Large intestine (tissue), 3 donors: ENCODE data around the gene PTPN13. TPM values are rescaled to one million over a fixed set of nuclear protein-coding genes. Genes with fewer than 3 reads are reported as not detected.

Experiments used
- DNase-seq, 2 donors: peaks; one replicate each; pipeline versions ENCODE4 v3.0.0 to v3.0.0-alpha.2; 2013
- H3K27ac ChIP-seq: one replicate; pipeline ENCODE4 v1.5.1; 2013; ENCODE audit warnings: low read length
- H3K27me3 ChIP-seq: 2 replicates; pipeline ENCODE4 v1.6.1; 2013; ENCODE audit warnings: low read length; ENCODE audit not compliant: control insufficient read depth, insufficient read depth
- H3K36me3 ChIP-seq: 2 replicates; pipeline ENCODE4 v1.6.1; 2013; ENCODE audit warnings: low read length; ENCODE audit not compliant: control insufficient read depth, insufficient read depth
- H3K4me1 ChIP-seq: one replicate; pipeline ENCODE4 v1.6.1; 2013; ENCODE audit warnings: low read length; ENCODE audit not compliant: control insufficient read depth, insufficient read depth
- H3K4me3 ChIP-seq: one replicate; pipeline ENCODE4 v1.5.1; 2013; ENCODE audit warnings: low read length
- H3K9me3 ChIP-seq: one replicate; pipeline ENCODE4 v1.6.1; 2013; ENCODE audit warnings: mild to moderate bottlenecking, low read depth, low read length, moderate library complexity; ENCODE audit not compliant: control insufficient read depth
- WGBS: methylation state at CpG from one replicate; pipeline ENCODE4 v1.1.5; 2013; ENCODE audit warnings: low lambda C conversion rate; ENCODE audit not compliant: insufficient coverage; 5-methylcytosine and 5-hydroxymethylcytosine counted together
- polyA plus RNA-seq: library from polyadenylated mRNA; unstranded; fragments of 120-200 nt; gene quantifications from one replicate; pipeline ENCODE4 v1.2.1, GENCODE V29; 2013

PTPN13 gene
- polyA plus RNA-seq, 1 donor, result 6.1 TPM

DNA sequence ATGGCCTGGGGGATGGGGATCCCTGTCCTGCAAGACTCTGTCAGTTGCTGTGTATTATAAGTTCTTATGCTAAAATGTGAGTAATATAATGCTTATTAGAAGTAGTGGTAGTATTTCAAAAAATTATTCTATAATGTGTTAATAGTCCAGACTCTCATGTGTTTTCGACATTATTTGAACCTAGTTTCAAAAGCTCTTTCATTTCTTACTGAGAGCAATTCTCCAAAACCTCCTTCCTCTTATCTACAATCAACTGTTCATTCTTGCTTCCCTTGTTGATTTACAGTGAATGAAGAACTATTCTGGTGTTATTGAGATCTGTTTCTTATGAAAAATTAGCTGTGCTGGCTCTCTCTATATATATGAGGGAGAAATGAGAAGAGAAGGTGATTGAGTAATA, 32.9 kb upstream of the PTPN13 start:
- Histone ChIP-seq H3K4me3 (no peak overlapping the region), H3K27ac (no peak overlapping the region), H3K4me1 (peaks cover 18% of the 10 kb centered on the region), H3K9me3 (no peaks in the 10 kb centered on the region), H3K27me3 (no peaks in the 10 kb centered on the region), H3K36me3 (no peaks in the 10 kb centered on the region)
- no peak for DNase-seq
- WGBS, result 100% methylated on average over 1 of the region's 1 CpG

DNA sequence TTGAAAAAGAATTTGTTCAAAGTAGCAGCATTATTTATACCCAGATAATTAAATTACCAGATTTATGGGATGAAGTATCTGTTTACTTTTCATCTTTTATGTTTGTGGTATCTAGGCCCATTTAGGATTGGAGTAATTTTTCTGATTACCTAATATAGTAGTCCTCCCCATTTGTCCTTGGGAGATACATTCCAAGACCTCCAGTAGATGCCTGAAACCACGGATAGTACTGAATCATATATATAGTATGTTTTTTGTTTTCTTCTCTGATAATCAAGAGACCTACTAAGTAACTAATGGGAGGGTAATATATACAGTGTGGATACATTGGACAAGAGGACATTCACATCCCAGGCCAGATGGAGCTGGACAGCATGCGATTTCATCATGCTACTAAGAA, 30.7 kb upstream of the PTPN13 start:
- Histone ChIP-seq H3K4me1 (peaks cover 18% of the 10 kb centered on the region), H3K9me3 (no peaks in the 10 kb centered on the region), H3K27ac (no peak overlapping the region), H3K4me3 (no peak overlapping the region), H3K27me3 (no peaks in the 10 kb centered on the region), H3K36me3 (no peaks in the 10 kb centered on the region)
- WGBS, result 100% methylated on average over 1 of the region's 2 CpGs
- no peak for DNase-seq

DNA sequence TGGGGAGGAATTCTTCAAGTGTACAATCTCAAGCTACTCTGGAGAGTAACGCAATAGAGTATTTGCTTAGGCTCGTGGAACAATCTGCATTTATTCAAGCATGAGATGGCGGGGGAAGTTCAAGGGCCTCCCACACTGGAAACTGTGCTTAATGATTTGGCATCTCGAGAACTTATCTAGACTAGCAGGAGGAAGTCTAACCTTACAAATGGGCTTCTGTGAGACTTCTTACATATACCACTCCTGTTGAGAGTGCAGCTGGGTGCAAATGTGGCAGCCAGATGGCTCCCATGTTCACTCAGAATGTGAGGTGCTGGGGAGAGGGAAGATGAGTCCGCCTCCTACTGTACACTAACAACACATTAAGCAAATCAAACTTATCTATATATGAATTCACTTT, 29.3 kb upstream of the PTPN13 start:
- Histone ChIP-seq H3K4me3 (no peak overlapping the region), H3K27me3 (no peaks in the 10 kb centered on the region), H3K27ac (no peak overlapping the region), H3K4me1 (peaks cover 15% of the 10 kb centered on the region), H3K36me3 (no peaks in the 10 kb centered on the region), H3K9me3 (no peaks in the 10 kb centered on the region)
- WGBS, result no CpG with 5 or more reads among the region's 5 CpGs
- DNase-seq, result no peak

DNA sequence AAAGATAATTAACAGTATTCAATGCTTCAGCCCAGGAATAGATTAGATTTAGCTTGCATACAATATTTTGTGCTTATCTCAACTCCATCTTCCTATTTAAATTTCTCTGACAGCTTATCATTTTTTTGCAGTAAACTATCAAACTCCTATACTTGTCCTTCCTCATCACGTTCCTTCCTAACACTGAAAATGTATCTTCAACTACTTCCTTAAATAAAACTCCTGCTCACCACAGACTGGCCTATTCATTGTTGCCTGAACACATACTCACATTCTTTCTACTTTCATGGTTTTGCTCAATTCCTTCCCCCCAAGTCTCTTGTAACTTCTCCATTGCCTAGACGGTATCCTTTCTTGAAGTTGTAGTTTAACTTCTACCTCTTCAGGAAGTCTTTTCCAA, 28.5 kb upstream of the PTPN13 start:
- Histone ChIP-seq H3K4me3 (no peak overlapping the region), H3K4me1 (peaks cover 10% of the 10 kb centered on the region), H3K27me3 (no peaks in the 10 kb centered on the region), H3K27ac (no peak overlapping the region), H3K9me3 (no peaks in the 10 kb centered on the region), H3K36me3 (no peaks in the 10 kb centered on the region)
- WGBS, result 90% methylated on average over 2 of the region's 2 CpGs
- DNase-seq, result no peak

DNA sequence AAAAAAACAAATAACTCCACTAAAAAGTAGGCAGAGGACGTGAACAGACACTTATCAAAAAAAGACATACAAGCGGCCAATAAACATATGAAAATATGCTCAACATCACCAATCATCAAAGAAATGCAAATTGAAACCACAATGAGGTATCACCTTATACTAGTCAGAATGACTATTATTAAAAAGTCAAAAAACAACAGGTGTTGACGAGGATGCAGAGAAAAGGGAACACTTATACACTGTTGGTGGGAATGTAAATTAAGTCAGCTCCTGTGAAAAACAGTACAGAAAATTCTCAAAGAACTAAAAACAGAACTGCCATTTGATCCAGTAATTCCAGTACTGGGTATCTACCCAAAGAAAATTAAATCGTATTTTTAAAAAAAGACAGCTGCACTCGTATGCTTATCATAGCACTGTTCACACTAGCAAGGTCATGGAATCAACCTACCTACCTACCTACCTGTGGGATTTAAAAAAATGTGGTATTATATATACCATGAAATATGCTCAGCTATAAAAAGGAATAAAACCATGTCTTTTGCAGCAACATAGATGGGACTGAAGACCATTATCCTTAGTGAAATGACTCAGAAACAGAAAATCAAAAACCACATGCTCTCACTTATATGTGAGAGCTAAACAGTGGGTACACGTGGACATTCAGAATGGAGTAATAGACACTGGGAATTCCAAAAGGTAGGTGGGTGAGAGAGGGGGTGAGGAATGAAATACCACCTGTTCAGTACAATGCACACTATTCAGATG, 24.8 kb upstream of the PTPN13 start:
- Histone ChIP-seq H3K36me3 (no peaks in the 10 kb centered on the region), H3K27me3 (no peaks in the 10 kb centered on the region), H3K4me1 (no peaks in the 10 kb centered on the region), H3K27ac (no peak overlapping the region), H3K9me3 (no peaks in the 10 kb centered on the region), H3K4me3 (no peak overlapping the region)
- 0% methylated on average over 1 of the region's 6 CpGs for WGBS
- DNase-seq, result no peak

DNA sequence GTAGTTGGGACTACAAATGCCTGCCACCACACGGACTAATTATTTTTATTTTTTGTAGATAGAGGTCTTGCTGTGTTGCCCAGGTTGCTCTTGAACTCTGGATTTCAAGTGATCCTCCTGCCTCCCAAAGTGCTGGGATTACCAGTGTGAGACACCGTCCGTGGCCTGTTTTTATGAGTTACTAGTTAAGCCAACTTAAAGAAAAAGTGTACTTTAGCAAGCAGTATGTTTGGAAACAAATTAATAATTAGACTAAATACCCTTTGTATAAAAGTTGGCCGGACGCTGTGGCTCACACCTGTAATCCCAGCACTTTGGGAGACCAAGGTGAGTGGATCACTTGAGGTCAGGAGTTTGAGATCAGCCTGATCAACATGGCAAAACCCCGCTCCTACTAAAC, 14.2 kb upstream of the PTPN13 start:
- no peak overlapping the region for H3K4me3 ChIP-seq
- H3K27me3 ChIP-seq, result no peaks in the 10 kb centered on the region
- no peaks in the 10 kb centered on the region for H3K36me3 ChIP-seq
- H3K4me1 ChIP-seq, result peaks cover 12% of the 10 kb centered on the region
- no peak for DNase-seq
- H3K27ac ChIP-seq, result no peak overlapping the region
- no peaks in the 10 kb centered on the region for H3K9me3 ChIP-seq
- no CpG with 5 or more reads among the region's 6 CpGs for WGBS

DNA sequence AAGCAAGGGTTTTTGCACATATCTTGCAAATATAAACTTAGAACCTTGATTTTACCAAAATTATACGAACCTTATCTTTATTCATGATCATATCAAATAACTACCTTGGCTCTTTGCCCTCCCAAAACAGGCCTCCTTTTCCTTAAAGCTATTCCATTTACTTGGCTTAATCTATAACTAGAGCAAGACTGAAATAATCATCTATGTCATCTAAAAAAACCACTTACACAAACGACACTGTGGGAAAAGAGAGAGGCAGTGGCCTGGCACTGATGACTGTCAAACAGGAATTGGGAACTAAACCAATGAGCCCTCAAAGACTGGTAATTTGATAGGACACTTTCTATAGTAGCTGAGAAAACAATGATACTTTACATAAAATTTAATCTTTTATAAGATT, 11.7 kb upstream of the PTPN13 start:
- no peak for DNase-seq
- H3K9me3 ChIP-seq, result no peaks in the 10 kb centered on the region
- 8% methylated on average over 1 of the region's 2 CpGs for WGBS

DNA sequence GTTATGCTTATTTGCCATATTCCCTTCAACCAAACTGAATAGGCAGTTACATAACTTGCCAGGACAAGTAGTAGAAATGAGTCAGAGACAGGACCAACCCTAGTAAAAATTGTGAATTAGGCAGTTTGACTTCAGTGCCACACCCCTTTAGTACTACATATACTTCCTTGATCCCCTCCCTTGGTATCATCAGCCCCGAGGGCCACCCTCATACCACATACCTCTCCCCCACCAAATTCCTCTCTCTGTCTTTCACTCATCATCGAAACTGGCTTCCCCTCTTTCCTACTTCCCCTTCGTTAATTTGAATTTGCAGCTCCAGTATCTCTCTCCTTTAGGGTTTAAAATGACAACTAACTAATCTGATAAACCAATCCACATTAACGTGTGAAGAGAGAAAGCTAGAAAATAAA, 7.9 kb upstream of the PTPN13 start:
- WGBS, result 80% methylated on average over 3 of the region's 4 CpGs
- H3K4me1 ChIP-seq, result peaks cover 12% of the 10 kb centered on the region
- H3K27me3 ChIP-seq, result no peaks in the 10 kb centered on the region
- no peak for DNase-seq
- H3K36me3 ChIP-seq, result no peaks in the 10 kb centered on the region
- H3K27ac ChIP-seq, result no peak overlapping the region
- no peaks in the 10 kb centered on the region for H3K9me3 ChIP-seq
- no peak overlapping the region for H3K4me3 ChIP-seq

More for the DNA sequence above, 11.7 kb upstream of the PTPN13 start:
- Histone ChIP-seq H3K4me3 (no peak overlapping the region), H3K36me3 (no peaks in the 10 kb centered on the region), H3K27ac (no peak overlapping the region), H3K4me1 (peaks cover 12% of the 10 kb centered on the region), H3K27me3 (no peaks in the 10 kb centered on the region)

DNA sequence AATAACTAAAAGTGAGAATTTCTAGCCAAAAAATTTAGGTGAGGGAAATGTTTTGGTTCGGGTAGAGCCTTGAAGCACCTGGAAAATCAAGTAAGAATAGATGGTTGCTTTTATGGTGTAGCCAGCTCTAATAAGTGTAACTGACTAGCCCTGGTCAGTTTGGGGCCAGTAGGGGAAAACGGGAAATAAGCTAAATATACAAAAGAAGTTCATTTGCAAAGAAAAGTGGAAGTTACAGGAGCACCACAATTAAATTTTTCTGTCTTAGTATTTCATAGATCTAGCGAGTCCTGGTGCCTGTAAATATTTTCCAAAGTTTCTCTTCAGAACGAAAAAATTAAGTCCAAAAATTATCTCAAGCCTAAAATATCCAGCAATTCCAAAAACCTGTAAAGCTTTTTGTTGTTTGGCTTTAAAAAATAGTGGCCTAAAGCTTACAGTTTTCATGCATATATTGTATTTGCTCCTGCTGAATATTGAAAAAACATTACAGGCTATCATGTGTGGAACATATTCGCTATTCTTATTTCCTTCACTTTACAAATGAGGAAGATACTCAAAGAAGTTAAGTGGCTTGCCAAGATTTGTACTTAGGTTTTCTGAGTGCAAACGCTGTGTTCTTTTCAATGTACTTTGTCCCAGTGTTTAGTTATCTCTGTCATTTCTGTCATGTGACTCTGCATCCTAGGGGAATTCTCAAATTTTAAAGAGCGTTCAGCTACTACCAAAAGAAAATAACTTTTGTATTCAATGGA, 7.3 kb upstream of the PTPN13 start:
- 53% methylated on average over 6 of the region's 7 CpGs for WGBS
- H3K4me1 ChIP-seq, result peaks cover 12% of the 10 kb centered on the region
- no peaks in the 10 kb centered on the region for H3K9me3 ChIP-seq
- H3K36me3 ChIP-seq, result no peaks in the 10 kb centered on the region
- no peak overlapping the region for H3K4me3 ChIP-seq
- no peaks in the 10 kb centered on the region for H3K27me3 ChIP-seq
- no peak overlapping the region for H3K27ac ChIP-seq
- peak in 1 of 2 donors; percentile 16 for DNase-seq

DNA sequence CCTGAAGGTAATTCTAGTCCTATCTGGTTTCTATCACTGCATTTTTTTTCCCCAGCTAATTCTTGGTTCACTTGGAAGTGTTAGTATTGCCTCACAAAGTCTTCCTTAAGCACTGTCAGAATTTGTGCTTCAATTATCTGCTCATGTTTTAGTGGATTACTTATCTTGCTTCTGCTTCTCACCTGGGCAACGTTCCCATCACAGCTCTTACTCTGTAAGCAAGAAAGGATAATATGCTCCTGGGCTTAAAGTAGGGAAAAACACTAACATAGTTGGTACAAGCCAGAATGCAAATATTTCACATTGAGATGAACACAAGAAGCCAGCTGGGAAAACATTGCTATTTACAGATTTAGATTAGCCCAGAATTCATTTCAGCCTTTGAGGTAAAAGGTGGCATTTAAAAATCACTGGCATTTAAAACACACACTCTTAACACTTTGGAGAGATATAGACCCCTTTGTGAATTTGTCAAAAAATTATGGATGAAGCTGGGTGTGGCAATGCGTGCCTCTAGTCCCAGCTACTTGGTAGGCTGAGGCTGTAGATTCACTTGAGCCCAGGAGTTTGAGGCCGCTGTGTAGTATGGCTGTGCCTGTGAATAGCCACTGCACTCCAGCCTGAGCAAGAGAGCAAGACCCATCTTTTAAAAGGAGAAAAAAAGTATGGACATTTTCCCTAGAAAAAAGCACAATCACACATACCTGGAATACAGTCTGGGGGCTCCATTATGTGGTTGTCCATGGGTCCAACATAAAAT, 6.6 kb upstream of the PTPN13 start:
- Histone ChIP-seq H3K9me3 (no peaks in the 10 kb centered on the region), H3K4me3 (no peak overlapping the region), H3K27ac (no peak overlapping the region), H3K36me3 (no peaks in the 10 kb centered on the region), H3K27me3 (no peaks in the 10 kb centered on the region), H3K4me1 (peaks cover 12% of the 10 kb centered on the region)
- DNase-seq, result no peak
- no CpG with 5 or more reads among the region's 3 CpGs for WGBS
